ENCODE results near the gene INAFM1.

DNA sequence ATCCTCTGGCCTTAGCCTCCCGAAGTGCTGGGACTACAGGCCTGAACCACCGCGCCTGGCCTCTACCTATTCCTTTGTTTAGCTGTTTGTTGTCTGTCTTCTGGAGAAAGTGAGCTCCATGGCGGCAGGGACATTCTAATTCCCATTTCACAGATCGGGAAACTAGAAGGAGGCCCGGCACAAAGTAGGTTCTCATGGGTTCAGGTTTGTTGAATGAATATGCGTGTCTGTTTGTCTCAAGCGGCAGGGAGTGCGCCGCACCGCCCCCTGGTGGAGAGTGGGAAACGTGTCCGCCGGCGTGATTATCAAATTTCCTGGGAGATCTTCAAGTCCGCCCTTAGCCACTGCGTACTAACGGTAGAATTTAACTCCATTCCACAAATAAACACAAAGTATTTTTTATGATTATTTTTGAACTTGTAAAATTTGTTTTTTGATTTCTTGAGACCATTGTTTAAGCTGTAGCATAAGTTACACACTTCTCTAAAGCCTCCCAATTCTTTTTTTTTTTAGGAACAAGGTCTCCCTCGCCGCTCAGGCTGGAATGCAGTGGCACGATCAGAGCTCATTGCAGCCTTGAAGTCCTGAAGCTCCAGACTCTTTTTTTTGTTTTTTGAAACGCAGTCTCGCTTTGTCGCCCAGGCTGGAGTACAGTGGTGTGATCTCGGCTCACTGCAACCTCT lies 27.2 kb upstream of the INAFM1 start:
- TF ChIP-seq ZNF140 (tag by site-specific recombination; IDR thresholded peaks at IDR 0.05) (no peak), ZBTB49 (tag by site-specific recombination; IDR thresholded peaks at IDR 0.05; ENCODE audit: low read depth) (no peak), CTCF (tag by site-specific recombination; IDR thresholded peaks at IDR 0.05) (peak; percentile 77), HOXA7 (CRISPR knock-in tag; IDR thresholded peaks at IDR 0.05; ENCODE audit: borderline replicate concordance) (no peak), YY1 (tag by site-specific recombination; IDR thresholded peaks at IDR 0.05) (no peak), ZNF48 (tag by site-specific recombination; IDR thresholded peaks at IDR 0.05) (no peak), ZBTB11 (tag by site-specific recombination; conservative IDR thresholded peaks at IDR 0.05; ENCODE audit: low read depth) (no peak), SCRT2 (tag by site-specific recombination; IDR thresholded peaks at IDR 0.05) (no peak), ZNF366 (tag by site-specific recombination; conservative IDR thresholded peaks at IDR 0.05) (no peak), ZNF138 (tag by site-specific recombination; IDR thresholded peaks at IDR 0.05; ENCODE audit: borderline replicate concordance) (no peak), ZNF274 (IDR thresholded peaks at IDR 0.05; ENCODE audit: low read length) (no peak), ZNF274 (tag by site-specific recombination; IDR thresholded peaks at IDR 0.05; ENCODE audit: borderline replicate concordance) (no peak), ZFP69B (tag by site-specific recombination; IDR thresholded peaks at IDR 0.05) (peak; percentile 29; the same call in 1 of the 2 replicates), KLF10 (tag by site-specific recombination; IDR thresholded peaks at IDR 0.05) (no peak)
